GM04503 (cell line): ENCODE results near the gene SCUBE2.
"Not testable (repeated sequence)": the region's sequence is repeated elsewhere in the genome, so short reads cannot be mapped to it uniquely, and the experiment has no call there.

Experiments
- DNase-seq: peaks from one replicate; pipeline ENCODE4 v3.0.0-alpha.2; 2012; ENCODE audit warnings: low read depth

SCUBE2 gene

DNA sequence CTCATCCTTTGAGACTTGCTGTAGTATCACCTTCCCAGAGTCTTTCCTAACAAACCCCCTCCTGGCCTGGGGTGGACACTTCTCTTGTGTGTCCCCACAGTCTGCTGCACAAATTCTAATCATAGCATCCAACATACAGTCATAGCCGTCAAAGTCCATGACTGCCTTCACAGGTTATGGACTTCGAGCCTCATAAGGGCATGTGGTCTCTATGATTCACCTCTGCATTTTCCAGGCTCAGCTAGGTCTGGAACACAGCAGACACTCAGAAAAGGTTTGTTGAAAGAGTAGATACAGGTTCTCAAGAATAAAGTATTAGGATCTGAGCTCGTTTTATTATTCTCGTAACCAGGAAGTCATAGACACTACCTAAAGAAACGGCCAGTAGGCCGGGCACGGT is 13.2 kb upstream of the SCUBE2 start:
- DNase-seq = no peak

DNA sequence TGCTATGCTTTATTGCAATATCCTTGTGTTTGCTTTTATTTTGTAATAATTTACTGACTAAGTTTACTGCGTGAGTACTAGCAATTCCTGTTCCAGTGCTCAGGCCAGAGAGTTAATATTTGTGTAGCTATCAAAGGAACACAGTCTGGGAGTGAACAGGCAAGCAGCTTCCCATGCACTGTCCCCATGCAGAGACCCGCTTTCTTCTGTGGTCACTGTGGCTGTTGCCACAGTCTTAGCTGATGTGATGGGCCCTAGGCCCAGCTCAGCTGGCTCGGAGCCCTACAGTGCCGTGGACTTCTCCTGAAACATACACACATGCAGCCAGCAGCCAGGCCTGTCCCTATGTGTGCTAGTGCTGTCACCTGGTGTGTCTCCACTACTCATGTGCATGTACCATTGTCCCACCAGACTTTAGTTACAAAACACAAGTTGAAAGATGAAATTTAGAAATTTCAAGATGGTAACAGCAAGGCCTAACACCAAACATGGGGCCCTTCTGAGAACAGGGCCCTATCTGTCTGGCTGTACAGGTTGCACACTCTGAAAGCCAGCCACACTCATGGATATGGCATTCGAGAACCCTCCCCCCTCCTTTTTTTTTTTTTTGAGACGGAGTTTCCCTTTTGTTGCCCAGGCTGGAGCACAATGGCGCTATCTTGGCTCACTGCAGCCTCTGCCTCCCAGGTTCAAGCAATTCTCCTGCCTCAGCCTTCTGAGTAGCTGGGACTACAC is 12.3 kb upstream of the SCUBE2 start:
- DNase-seq = no peak

DNA sequence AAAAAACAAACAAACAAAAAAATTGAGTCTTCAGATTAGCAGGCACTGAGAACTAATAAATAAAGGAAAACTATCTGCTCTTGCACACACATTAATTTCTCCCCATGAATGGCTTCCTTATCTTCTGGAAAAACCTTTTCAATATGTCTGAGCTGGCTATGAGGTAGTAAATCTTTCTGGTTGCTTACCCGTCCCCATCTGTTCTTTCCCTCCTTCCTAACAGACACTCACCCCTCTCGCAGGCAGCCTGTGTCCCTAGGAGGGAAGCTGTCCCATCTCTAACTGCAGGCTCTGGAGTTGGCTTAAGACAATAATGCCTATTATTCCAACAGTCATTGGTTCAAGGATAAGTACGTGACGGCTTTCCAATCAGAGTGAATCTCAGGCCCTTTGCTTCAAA is 8.2 kb upstream of the SCUBE2 start:
- no peak for DNase-seq

DNA sequence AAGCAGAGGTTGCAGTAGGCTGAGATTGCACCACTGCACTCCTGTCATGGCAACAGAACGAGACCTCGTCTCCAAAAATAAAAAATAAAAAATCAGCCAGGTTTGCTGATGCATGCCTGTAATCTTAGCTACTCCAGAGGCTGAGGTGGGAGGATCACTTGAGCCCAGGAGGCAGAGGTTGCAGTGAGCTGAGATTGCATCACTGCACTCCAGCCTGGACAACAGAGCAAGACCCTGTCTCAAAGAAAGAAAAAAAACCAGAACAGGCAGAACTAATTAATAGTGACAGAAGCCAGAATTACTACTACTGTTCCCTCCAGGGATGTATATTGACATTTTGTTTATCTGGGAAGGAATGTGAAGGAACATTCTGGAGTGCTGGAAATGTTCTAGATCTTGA is 7.1 kb upstream of the SCUBE2 start:
- DNase-seq = not testable (repeated sequence)

DNA sequence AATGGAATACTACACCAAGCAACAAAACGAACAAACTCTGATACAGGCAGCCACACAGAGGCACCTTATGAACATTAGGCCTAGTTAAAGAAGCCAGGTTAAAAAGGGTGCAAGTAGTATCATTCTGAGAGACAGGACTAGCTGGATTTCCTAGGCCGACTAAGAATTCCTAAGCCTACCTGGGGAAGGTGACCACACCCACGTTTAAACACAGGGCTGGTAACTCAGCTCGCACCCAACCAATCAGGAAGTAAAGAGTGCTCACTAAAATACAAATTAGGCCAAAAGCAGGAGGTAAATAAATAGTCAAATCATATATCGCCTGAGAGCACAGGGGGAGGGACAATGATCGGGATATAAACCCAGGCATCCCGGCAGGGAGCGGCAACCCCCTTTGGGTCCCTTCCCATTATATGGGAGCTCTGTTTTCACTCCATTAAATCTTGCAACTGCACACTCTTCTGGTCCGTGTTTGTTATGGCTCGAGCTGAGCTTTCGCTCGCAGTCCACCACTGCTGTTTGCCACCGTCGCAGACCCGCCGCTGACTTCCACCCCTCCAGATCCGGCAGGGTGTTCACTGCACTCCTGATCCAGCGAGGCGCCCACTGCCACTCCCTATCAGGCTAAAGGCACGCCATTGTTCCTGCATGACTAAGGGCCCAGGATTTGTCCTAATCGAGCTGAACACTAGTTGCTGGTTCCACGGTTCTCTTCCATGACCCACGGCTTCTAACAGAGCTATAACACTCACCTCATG is 6.0 kb upstream of the SCUBE2 start:
- DNase-seq = not testable (repeated sequence)

DNA sequence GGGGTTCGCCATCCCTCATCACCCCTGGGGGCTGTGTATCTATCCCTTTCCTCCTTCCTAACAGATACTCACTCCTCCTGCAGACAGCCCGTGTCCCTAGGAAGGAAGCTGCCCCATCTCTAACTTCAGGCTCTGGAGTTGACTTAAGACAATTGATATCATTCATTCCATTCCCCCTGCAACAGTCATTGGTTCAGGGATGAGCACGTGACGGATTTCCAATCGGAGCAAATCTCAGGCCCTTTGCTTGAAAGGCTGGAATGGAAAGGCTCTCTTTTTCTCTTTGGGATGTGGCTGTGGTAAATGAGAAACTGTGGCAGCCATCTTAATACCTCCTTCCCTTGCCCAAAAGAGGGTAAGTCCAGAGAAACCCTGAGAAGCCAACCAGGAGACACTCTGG is 5.0 kb upstream of the SCUBE2 start:
- no peak for DNase-seq

DNA sequence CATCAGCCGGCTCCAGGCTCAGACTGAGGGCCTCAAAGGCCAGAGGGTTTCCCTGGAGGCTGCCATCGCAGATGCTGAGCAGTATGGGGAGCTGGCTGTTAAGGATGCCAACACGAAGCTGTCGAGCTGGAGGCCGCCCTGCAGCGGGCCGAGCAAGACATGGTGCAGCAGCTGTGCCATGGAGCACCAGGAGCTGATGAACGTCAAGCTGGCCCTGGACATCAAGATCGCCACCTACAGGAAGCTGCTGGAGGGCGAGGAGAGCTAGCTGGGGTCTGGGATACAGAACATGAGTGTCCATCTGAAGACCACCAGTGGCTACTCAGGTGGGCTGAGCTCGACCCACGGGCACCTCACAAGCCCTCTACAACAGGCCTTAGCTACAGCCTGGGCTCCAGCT is 4.0 kb upstream of the SCUBE2 start:
- no peak for DNase-seq

DNA sequence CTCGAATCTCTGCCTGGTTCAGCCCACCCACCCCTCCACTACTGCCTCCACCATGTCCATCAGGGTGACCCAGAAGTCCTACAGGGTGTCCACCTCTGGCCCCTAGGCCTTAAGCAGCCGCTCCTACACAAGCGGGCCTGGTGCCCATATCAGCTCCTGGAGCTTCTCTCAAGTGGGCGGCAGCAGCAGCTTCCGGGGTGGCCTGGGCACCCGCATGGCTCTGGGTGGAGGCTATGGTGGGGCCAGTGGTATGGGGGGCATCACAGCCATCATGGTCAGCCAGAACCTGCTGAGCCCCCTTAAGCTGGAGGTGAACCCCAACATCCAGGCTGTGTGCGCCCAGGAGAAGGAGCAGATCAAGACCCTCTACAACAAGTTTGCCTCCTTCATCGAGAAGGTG is 3.0 kb upstream of the SCUBE2 start:
- DNase-seq = no peak

DNA sequence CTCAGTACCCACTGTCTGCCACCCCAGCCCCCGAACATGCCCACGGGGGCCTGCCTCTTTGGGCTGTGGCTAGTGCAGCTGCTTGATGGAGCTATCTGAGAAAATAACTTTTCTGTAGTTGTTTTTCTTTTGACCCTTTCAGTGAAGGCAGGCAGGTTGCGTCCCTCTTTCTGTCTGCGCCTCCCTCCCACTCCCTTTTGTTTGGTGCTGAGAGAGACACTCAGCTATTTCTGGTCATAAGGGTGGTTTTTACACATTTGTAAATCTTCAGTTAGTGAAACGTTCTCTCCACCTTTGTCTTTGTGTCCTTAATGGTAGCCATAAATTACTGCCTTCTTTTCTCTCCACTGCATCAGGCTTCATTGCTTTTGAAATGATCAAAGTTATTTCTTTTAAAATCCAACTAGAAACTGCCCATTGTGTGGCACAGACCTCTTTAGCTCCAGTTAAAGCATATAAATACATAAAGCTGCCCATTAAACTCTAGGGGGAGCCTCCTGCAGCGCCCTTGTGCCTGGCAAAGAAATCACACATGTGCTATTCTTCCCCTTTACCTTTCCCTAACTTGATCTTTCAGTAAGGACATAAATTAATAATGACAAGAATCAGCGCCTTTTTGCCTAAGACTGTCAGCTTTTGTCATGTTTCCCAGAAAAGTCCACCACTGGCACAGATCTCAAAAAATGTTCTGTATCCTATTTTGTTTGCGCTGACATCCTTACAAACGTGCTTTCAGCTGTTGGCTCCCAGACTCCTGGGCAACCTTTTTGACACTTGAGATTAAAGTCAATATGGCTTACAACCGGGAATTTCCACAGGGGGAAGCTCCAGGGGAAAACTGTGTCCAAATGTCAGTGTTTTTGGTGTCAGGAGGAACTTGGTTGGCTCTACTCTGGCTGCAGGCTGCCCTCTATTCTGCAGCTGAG is 1.7 kb upstream of the SCUBE2 start:
- no peak for DNase-seq

DNA sequence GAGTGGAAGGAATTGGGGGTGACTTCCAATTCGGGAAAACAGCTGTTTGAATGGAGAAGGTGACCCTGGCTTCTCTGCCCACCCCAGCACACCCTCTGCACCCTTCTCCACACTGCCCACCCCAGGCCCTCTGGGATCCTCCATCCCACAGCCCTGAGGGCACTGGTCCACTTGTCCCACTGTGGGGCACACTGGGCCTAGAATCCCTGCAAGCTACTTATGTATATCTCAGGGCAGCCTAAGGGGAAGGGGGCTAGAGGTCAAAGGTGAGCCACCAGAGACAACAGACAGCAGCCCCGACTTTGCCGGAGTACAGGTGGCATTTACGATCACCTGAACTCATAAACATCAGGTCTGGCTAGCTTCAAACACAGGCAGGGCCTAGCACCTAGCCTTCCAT is 673 bp upstream of the SCUBE2 start:
- DNase-seq = no peak

DNA sequence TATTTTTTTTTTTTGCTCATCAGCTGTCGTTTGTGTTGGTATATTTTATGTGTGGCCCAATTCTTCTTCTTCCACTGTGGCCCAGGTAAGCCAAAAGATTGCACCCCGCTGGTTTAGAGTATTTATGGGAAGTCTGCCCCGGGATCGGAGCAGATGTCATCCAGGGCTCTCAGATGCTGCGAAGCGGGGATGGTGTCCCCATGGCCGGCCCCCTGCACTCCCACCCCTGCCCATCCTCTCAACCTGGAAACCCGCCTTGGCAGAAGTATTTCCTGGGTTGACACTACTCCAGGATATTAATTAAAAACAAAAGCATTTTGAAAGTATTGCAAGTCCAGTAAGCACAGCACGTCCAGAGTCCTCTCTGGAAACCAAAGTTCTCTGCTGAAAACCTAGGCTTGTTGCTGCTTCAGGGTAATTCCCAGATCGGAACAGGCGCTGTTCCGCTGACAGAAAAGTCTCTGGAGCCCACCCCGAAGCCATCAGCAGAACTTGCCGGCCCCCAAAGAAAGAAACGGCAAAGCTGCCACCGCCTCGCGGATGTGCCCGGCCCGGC is 833 bp downstream of the SCUBE2 start:
- DNase-seq = no peak

DNA sequence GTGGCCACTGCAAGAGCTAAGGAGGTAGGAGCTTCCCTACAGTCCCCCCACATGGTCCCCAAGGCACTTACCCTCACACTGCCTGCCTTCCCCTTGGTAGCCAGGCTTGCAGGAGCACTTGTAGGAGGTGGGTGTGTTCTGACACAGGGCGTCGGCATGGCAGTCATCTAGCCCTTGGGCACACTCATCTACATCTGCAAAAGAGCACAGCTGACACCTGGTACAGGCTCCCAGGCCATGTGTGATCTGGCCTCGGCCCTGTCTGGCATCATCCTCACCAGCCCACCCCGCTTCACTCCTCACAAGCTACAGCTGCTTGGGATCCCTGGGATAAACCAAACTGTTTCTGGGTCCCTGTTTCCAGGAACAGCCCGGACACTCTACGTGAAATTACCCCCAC is 1.8 kb downstream of the SCUBE2 start:
- DNase-seq = no peak

DNA sequence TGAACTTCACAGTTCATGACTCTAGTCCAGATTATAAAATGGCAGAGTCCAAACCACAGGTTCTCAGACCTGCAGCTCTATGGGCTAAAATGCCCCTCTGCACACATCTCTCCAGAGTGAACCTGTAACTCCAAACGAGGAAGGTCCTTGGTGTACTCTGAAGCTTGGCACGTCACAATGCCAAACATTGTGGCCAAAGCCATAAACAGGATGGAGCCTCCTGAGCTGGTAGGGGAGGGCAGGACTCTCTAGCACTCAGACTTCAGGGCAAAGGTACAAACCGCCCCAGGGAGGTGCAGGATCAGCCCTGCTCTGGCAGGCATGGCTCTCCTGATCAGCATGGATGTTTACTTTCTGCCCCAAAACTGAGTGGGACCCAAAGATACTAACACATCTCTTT is 2.3 kb downstream of the SCUBE2 start:
- DNase-seq = no peak

DNA sequence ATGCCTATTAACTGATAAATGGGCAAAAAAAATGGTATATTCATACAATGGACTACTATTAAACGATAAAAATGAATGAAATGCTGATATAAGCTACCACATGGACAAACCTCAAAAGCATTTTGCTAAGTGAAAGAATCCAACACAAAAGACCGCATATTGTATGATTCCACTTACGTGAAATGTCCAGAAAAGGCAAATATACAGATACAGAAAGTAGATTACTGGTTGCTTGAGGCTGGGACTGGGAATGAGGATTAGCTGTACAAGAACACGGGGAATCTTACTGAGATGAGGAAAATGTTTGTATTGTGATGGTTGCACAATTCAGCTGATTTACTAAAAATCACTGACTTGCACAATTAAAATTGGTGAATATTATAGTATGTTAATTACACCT is 8.8 kb downstream of the SCUBE2 start:
- DNase-seq = no peak

DNA sequence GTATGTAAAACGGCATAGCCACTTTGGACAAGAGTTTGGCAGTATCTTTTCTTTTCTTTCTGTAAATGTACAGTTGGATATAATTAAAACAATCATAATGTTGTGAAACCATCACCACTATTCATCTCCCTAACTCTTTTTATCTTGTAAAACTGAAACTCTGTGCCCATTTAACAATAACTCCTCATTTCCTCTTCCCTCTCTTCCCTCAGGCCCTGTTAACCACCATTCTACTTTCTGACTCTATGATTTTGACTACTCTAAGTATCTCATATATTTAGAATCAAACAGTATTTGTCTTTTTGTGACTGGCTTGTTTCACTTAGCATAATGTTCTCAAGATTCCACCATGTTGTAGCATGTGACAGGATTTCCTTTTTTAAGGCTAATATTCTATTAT is 10.2 kb downstream of the SCUBE2 start:
- DNase-seq = no peak

DNA sequence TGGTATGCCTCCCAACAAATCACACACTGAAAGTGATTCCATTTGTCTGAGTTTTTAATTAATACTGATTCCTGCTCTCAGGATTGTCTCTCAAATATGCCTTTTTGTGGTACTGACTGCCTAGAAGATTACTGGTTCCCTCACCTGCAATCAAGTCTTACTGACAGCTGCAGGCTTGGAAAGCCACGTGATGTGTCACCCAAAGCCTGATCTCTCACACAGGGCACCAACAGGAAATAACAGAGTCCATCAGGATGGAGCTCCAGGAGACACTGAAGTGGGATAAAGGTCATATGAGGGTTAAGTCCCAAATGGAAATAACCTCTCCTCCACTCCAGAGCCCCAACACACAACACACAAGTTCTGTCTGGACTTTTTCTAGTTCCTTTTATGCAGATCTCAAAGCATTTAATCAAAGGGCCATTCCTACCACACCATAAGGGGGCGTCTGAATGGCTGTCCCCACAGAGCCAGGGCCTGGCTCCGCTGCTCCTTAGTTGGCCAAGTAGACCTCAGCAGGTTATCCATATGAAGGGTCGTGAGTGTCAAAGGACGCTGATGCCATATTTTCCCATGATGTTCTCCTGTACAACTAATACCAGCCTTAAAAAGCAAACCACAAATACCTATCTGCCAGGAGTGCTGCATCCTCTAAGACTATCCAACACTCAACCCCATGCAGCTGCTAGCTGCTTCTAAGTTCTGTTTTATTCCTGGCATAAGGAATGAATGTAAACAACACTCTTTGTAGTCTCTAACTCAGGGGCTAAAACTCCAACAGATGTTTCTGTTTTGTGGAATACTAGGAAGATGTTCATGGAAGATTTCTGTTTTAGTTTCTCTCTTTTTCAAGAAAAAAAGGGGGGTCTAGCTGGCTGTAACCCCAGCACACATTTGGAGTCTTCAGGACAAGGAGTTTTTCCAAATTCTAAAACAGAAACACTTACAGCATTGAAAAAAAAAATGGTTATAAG is 13.0 kb downstream of the SCUBE2 start:
- DNase-seq = no peak

DNA sequence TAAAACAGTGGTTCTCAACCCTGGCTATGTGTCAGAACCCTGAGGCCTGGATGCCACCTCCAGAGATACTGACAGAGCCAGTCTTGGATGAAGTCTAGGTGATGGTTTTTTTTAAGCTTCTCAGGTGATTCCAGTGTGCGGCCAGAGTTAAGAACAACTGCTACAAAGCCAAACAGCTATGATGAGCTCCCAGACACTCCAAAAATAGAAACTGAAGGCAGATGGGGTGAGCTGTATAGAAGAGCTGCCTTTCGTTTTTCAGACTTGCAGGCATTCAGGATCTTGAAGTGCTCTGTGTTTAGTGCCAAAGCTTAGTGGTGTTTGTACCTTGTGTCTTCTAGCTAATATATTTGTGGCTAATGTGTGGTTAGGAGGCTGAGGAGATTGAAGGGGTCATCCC is 14.2 kb downstream of the SCUBE2 start:
- no peak for DNase-seq

DNA sequence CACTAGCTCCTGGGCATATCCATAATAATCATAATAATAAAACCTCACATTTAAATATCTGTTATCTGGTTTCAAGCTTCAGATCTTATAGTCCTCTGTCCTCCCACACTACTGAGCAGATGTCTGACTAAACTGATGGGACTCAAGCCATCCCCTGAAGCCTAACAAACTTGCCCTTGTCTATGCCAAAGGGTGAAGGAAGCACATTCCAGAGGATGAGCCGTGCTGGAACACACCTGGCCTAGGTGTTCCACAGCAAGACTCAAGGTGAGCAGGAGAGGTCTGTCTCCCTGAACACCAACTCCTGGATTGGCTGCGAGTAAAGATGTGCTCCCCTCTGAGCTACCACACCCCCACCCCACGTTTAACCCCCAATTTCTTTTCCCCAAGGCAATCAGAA is 14.7 kb downstream of the SCUBE2 start:
- DNase-seq = no peak

DNA sequence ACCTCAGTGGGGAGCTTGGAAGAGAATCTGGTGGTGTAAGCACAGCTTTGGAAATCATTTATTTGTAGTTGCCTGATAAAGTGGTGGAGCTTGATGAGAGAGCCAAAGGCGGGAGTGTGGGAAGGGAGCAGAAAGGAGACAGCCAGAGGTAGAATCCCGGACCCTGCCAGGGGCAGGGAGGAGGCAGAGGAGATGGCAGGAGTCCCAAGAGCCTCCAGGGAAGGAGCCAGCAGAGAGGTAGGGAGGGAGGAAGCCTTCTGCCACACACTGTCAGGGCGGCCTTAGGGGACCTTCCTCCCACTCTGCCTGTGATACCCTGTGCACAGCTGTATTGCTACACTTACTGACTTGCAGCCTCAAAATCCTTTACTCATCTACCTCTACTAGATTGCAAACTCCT is 15.4 kb downstream of the SCUBE2 start:
- no peak for DNase-seq

DNA sequence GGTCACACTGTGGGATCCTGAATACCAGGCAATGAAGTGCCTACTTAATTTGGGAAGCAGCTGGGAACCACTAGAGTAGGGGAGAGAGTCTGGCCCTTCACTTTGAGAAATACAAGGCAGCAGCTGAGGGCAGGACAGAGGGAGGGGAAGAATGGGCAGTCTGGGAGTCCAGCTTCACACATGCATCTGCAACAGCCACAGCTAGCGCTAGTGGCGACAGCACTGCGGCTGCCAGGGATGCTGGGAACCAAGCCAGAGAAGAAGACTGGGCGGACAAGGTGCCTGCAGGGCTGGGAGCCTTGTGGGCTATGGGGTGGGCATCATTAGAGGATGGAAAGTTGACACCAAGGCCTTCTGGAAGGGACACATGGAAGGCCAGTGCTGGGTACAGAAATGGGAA is 15.8 kb downstream of the SCUBE2 start:
- DNase-seq = no peak

DNA sequence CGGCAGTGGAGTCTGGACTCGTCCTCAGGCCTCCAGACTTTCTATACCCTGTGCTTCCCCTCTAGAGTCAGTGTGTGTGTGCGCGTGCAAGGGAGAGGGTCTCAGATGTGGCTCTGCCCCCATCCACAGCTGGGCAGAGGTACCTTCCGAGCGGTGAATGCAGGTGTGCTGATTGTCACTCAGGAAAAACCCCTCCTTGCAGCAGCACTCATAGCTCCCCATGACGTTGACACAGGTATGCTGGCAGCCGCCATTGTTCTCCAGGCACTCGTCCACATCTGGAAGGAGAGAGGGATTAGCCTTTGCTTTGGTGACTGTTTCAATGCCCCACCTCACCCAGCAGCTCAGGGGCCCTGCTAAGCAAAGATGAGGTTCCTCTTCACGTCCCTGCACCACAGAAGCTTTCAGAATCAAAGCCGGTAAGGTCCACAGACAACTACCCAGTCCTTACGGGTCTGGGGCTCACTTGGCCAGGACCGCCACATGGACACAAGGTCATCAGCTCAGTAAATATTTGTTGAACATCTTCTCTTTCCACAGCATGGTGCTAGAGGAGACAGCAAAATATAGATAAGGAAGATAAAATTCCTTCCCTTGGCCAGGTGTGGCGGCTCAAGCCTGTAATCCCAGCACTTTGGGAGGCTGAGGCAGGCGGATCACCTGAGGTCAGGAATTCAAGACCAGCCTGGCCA is 16.9 kb downstream of the SCUBE2 start:
- no peak for DNase-seq
